Activated T-cell treated with anti-CD3 and anti-CD28 coated beads, Interleukin-2, amount 50 U/mL, for 4 hours (primary cell): ENCODE data around the gene GTF2H2. TPM values are rescaled to one million over a fixed set of nuclear protein-coding genes. Genes with fewer than 3 reads are reported as not detected.
"Not testable (repeated sequence)": the region's sequence is repeated elsewhere in the genome, so short reads cannot be mapped to it uniquely, and the experiment has no call there.

Experiments
- ATAC-seq, 2 donors: fragments of 200-7000 bp; cut with Tn5 transposase; one replicate each; pipeline ENCODE4 v1.10.0; 2021
- DNase-seq: peaks from one replicate; pipeline ENCODE4 v3.0.0-alpha.2; 2020
- H3K27me3 Mint-ChIP-seq: one replicate; pipeline ENCODE4 v1.8.0; 2021; ENCODE audit warnings: low read depth, mixed read lengths
- H3K36me3 Mint-ChIP-seq: one replicate; pipeline ENCODE4 v1.8.0; 2022; ENCODE audit warnings: mixed read lengths; ENCODE audit not compliant: insufficient read depth
- H3K4me1 Mint-ChIP-seq: one replicate; pipeline ENCODE4 v1.8.0; 2021; ENCODE audit warnings: low read depth, mixed read lengths
- H3K4me3 Mint-ChIP-seq: one replicate; pipeline ENCODE4 v1.8.0; 2021; ENCODE audit warnings: mild to moderate bottlenecking, moderate library complexity, mixed read lengths
- H3K9me3 Mint-ChIP-seq: one replicate; pipeline ENCODE4 v1.8.0; 2021; ENCODE audit warnings: mixed read lengths
- total RNA-seq, 3 donors: library from RNA; stranded (reverse); gene quantifications; one replicate each; pipeline ENCODE4 v1.2.1, GENCODE V29; 2021

GTF2H2 gene
- total RNA-seq, 3 donors from 2014 or later = 52.6 to 96.8 (median 70.9) TPM

DNA sequence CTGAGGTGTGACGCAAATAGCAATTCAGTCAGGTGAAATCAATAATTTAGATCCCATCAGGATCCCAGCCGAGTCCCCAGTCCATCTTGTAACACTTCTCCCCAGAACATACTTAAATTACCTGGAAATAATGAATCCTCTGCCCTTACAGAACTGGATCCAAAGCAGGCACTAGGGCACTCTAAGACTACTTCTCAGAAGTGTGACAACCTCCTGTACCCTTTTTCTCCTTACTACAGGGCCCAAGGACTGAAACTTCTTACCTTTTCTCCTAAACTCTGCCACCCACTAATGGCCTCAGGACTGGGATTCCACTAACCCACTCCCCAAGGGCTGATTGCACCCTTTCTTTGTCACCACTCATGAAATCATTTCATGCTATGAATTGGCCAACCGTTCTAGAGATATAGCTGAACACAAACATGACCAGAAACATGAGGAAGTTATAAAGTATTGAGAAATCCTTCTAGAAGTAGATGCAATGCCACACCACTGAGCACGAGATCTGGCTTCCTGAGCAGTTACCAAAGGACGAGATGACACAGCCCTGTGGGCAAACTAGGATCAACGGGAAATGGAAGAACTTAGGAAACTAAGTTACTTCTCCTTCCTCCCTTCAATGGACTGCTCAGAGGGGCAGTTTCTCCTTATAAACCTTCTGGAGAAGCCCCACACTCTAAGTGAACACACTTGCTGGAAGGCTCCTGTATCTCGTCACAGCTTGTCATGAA is 36.3 kb downstream of the GTF2H2 start:
- not testable (repeated sequence) for H3K27me3 Mint-ChIP-seq, H3K4me3 Mint-ChIP-seq, DNase-seq, H3K9me3 Mint-ChIP-seq, H3K4me1 Mint-ChIP-seq, H3K36me3 Mint-ChIP-seq
- ATAC-seq = peak in 1 of 2 donors; percentile 25

DNA sequence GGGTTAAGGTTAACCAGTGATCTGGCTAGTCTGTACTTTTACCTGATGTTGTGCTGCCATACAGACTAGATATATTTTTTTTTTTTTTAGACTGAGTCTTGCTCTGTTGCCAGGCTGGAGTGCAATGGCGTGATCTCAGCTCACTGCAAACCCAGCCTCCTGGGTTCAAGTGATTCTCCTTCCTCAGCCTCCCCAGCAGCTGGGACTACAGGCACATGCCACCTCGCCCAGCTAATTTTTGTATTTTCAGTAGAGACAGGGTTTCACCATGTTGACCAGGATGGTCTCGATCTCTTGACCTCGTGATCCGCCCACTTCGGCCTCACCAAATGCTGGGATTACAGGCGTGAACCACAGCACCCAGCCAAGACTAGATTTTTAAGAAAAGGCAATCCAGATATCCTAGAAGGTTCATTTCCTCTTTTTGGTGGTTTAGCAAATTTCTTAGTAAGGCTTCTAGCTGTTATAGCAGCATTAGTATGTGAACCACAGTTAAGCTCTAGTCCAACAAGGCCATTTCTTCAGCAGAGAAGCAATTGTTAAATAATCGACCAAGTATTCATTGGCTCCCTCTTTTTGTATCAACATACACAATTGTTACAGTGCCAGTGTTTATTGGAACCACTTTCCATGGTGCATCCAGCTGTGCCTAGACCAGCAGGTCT is 42.1 kb downstream of the GTF2H2 start, which contains the start of gene NAIP:
NAIP (minus strand) TSS at position 51 of the 665 bp plus-strand sequence. CDS start 12,424 bp downstream, outside the sequence.
- ATAC-seq, H3K36me3 Mint-ChIP-seq, H3K4me1 Mint-ChIP-seq, H3K4me3 Mint-ChIP-seq, H3K9me3 Mint-ChIP-seq, DNase-seq, H3K27me3 Mint-ChIP-seq: not testable (repeated sequence)

DNA sequence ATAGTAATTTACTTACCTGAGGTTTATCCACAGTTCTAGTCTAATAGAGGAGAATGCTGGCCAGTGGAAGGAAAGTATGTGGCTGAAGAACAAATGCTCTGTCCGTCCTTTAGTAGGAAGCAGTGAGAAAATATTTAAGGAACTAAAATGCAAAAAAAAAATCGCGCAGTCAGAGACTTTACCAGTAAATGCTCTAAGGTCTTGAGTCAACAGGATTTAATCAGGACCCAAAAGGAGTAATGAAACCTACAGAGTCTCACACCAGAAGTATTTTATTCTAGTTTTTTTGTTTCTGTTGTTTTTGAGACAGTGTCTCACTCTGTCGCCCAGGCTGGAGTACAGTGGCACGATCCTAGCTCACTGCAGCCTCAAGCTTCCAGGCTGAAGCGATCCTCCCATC is 46.8 kb downstream of the GTF2H2 start:
- not testable (repeated sequence) for H3K4me1 Mint-ChIP-seq, ATAC-seq, H3K4me3 Mint-ChIP-seq, H3K36me3 Mint-ChIP-seq, H3K9me3 Mint-ChIP-seq, H3K27me3 Mint-ChIP-seq, DNase-seq

DNA sequence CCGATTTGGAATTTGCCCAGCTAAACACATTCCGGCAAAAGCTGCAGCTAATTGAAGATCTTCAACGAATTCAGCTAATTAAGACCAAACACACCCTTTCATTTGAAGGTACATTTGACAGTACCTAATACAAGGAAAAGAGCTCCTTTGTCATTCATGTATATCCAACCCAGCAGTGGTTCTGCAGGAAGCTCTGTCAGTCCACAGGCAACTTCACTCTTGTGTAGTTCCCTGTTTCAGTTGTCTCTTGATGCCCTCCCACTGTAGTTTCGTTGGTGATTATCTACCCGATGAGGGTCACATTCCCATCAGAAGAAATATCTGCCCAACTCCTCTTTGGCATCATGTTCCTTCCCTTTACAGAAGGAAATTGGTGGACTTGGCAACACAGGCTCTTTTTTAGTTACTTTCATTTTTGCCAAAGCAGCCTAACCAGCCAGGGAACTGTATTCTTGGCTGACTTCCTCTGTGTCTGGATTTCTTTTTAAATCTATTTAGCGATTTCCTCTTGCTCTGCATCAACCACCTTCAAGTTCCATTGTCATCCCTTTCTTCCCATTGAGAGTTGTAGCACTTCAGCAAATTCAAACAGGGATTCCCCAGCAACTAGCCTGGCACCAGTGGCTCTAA is 49.0 kb downstream of the GTF2H2 start:
- not testable (repeated sequence) for H3K9me3 Mint-ChIP-seq, H3K4me3 Mint-ChIP-seq, H3K27me3 Mint-ChIP-seq, H3K36me3 Mint-ChIP-seq, H3K4me1 Mint-ChIP-seq, ATAC-seq, DNase-seq

DNA sequence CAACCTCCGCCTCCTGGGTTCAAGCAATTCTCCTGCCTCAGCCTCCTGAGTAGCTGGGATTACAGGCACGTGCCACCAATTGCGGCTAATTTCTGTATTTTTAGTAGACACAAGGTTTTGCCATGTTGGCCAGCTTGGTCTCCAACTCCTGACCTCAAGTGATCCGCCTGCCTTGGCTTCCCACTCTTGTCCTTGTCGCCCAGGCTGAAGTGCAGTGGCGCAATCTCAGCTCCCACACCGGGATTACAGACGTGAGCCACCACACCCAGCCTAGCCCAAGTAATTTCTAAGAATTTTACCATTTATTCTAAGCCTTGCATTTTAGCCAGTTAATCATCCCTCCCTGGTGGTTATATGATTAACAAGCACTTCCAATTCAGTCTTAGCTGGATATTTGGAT is 53.3 kb downstream of the GTF2H2 start:
- H3K4me3 Mint-ChIP-seq = no peak overlapping the region
- H3K27me3 Mint-ChIP-seq = no peaks in the 10 kb centered on the region
- no peak for ATAC-seq
- H3K36me3 Mint-ChIP-seq = no peaks in the 10 kb centered on the region
- no peak for DNase-seq
- H3K9me3 Mint-ChIP-seq = no peaks in the 10 kb centered on the region
- H3K4me1 Mint-ChIP-seq = no peaks in the 10 kb centered on the region

DNA sequence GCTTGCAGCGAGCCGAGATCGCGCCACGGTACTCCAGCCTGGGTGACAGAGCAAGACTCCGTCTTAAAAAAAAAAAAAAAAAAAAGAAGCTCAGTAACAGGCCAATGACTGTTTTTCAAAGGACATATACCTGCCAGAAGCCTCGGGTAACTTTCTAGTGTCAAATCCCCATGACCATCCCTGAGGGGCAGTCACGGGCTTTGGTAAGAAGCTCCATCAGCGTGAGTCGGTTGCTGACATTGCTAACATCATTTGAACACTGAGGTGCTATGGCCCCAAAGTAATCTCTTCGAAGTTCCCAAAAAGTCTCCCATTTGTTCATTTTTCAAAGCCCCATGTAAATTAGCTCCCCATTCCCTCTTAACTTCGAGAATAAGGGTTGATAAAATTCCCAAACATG is 53.9 kb downstream of the GTF2H2 start:
- no peaks in the 10 kb centered on the region for H3K9me3 Mint-ChIP-seq
- no peaks in the 10 kb centered on the region for H3K4me1 Mint-ChIP-seq
- H3K4me3 Mint-ChIP-seq = no peak overlapping the region
- DNase-seq (no peak), ATAC-seq (no peak)
- H3K27me3 Mint-ChIP-seq = no peaks in the 10 kb centered on the region
- H3K36me3 Mint-ChIP-seq = no peaks in the 10 kb centered on the region

DNA sequence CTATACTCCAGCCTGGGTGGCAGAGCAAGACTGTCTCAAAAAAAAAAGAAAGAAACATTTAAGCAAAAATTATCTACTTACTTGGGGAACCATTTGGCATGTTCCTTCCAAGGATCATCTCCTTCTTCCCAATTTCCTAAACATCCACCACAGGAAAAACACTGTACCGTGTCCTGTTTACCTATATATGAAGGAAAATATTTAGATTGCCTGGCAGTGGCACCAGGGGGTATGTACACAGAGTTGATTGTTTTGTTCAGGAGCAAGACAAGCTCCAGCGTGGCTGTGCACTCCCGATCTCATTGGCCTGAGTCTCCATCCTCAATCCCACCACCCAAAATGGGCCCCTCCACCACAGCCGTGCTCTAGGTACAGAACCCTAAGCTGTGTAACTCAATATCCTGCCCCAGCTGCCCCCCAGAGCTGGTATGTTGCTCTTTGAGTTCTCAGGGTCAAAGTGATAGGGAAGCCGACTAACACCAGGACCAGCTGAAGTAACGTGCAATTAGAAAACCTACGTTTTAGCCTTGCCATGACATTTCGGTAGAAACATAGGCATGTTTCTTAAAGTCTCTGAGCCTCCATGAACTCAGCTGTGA is 56.2 kb downstream of the GTF2H2 start:
- DNase-seq (no peak), ATAC-seq (no peak)
- no peaks in the 10 kb centered on the region for H3K4me1 Mint-ChIP-seq
- no peak overlapping the region for H3K4me3 Mint-ChIP-seq
- no peaks in the 10 kb centered on the region for H3K27me3 Mint-ChIP-seq
- H3K9me3 Mint-ChIP-seq = no peaks in the 10 kb centered on the region
- H3K36me3 Mint-ChIP-seq = no peaks in the 10 kb centered on the region

DNA sequence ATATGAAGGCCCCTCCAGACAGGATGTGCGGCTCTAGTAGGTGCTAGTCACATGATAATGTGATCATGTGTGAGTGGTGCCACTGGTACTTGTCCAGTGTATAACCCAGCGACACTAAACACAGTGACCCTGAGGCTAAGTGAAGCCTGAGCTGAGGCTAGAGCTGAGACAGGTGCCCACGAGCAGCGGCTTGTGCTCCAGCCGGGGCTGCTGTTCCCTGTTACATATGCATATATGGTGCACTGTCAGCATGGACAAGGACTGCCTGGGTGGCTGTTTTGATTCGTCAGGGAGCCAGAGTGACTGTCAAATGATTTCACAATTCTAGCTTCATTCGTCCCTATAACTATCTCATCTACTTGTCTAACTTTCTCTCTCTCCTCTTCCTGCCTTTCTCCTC is 60.5 kb downstream of the GTF2H2 start:
- not testable (repeated sequence) for ATAC-seq, H3K4me3 Mint-ChIP-seq, H3K9me3 Mint-ChIP-seq

More for the DNA sequence above, 60.5 kb downstream of the GTF2H2 start:
- not testable (repeated sequence) for H3K36me3 Mint-ChIP-seq, H3K27me3 Mint-ChIP-seq, DNase-seq, H3K4me1 Mint-ChIP-seq

Other genes starting within 250 kb of the GTF2H2 start
- 10 to 100 TPM in 1 of 3 donors, 1 to 10 TPM in 2; 4.5 to 11.5 (median 9.7) TPM for gene SERF1A, start 167.0 kb downstream of the GTF2H2 start, total RNA-seq
- 100 to 1,000 TPM in 1 of 3 donors, 10 to 100 TPM in 2; 76.0 to 110 (median 85.6) TPM for gene SMN1, start 142.6 kb downstream of the GTF2H2 start, total RNA-seq
- 1 to 10 TPM; 1.7 to 2.6 (median 2.1) TPM for gene NAIP, start 42.3 kb downstream of the GTF2H2 start, total RNA-seq